Measurements from ENCODE around the gene RAD18. TPM values are rescaled to one million over a fixed set of nuclear protein-coding genes. Genes with fewer than 3 reads are reported as not detected.

Gene RAD18
- total and polyA plus RNA-seq, 4 donors: 1.2 to 9.0 (median 4.3) TPM

DNA sequence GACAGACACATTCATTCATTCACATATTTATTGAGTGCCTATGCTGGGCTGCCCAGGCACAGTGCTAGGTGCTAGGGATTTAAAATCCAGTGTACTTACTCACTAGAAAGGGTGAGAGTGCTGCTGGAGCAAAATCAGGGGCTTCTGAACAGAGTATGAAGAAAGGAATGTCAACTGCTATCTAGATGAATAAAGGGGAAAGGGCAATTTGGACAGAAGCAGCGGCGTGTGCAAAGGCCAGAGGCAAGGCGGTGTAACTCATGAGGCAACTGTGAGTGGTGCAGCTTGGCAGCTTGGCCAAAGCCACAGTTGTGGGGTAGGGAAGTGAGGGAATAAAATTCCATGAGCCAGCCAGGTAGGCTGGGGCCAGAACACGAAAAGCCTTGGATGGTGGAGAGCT, 76.7 kb downstream of the RAD18 start:
- no peaks in the 10 kb centered on the region for H3K4me1 ChIP-seq (ENCODE audit: control insufficient read depth in 4 of 4, insufficient read depth in 4 of 4, low read length in 3 of 4)
- H3K9ac ChIP-seq (ENCODE audit: low read depth in 1 of 2, low read length in 2 of 2): no peak overlapping the region
- H3K9me3 ChIP-seq (ENCODE audit: control insufficient read depth in 4 of 4, low read length in 3 of 4): no peaks in the 10 kb centered on the region
- no peak overlapping the region for H3K4me3 ChIP-seq (ENCODE audit: low read depth in 1 of 3, low read length in 3 of 3)
- no peak overlapping the region for H3K27ac ChIP-seq (ENCODE audit: low read depth in 1 of 2, low read length in 2 of 2)
- DNase-seq (ENCODE audit: low spot score): no peak
- WGBS: 72% methylated on average over 4 of the region's 4 CpGs
- TF ChIP-seq NR2F2 (IDR thresholded peaks at IDR 0.05): no peak
- TF ChIP-seq HNF4A (conservative IDR thresholded peaks at IDR 0.05): no peak
- TF ChIP-seq RXRA (IDR thresholded peaks at IDR 0.05): no peak
- TF ChIP-seq, protein P1, sequence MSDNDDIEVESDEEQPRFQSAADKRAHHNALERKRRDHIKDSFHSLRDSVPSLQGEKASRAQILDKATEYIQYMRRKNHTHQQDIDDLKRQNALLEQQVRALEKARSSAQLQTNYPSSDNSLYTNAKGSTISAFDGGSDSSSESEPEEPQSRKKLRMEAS (IDR thresholded peaks at IDR 0.05): no peak
- TF ChIP-seq GABPA (IDR thresholded peaks at IDR 0.05 in 1 of 2, conservative IDR thresholded peaks at IDR 0.05 in 1 of 2): no peak
- TF ChIP-seq, protein P2, sequence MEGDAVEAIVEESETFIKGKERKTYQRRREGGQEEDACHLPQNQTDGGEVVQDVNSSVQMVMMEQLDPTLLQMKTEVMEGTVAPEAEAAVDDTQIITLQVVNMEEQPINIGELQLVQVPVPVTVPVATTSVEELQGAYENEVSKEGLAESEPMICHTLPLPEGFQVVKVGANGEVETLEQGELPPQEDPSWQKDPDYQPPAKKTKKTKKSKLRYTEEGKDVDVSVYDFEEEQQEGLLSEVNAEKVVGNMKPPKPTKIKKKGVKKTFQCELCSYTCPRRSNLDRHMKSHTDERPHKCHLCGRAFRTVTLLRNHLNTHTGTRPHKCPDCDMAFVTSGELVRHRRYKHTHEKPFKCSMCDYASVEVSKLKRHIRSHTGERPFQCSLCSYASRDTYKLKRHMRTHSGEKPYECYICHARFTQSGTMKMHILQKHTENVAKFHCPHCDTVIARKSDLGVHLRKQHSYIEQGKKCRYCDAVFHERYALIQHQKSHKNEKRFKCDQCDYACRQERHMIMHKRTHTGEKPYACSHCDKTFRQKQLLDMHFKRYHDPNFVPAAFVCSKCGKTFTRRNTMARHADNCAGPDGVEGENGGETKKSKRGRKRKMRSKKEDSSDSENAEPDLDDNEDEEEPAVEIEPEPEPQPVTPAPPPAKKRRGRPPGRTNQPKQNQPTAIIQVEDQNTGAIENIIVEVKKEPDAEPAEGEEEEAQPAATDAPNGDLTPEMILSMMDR (IDR thresholded peaks at IDR 0.05; ENCODE audit: low read depth, low read length, missing input control): no peak
- TF ChIP-seq, protein P3, sequence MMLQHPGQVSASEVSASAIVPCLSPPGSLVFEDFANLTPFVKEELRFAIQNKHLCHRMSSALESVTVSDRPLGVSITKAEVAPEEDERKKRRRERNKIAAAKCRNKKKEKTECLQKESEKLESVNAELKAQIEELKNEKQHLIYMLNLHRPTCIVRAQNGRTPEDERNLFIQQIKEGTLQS (IDR thresholded peaks at IDR 0.05): no peak
- no peak for TF ChIP-seq RAD21 (IDR thresholded peaks at IDR 0.05)
- no peak for TF ChIP-seq EGR1 (IDR thresholded peaks at IDR 0.05; ENCODE audit: low read depth in 2 of 2)
- no peak for TF ChIP-seq SP1 (IDR thresholded peaks at IDR 0.05)
- no peak for TF ChIP-seq TAF1 (conservative IDR thresholded peaks at IDR 0.05)
- no peak for TF ChIP-seq FOXA2 (IDR thresholded peaks at IDR 0.05)
- TF ChIP-seq FOXA1 (IDR thresholded peaks at IDR 0.05): no peak
- TF ChIP-seq HNF4G (IDR thresholded peaks at IDR 0.05): no peak
- TF ChIP-seq JUND (IDR thresholded peaks at IDR 0.05): no peak
- no peak for TF ChIP-seq YY1 (IDR thresholded peaks at IDR 0.05)
- TF ChIP-seq, protein P4, sequence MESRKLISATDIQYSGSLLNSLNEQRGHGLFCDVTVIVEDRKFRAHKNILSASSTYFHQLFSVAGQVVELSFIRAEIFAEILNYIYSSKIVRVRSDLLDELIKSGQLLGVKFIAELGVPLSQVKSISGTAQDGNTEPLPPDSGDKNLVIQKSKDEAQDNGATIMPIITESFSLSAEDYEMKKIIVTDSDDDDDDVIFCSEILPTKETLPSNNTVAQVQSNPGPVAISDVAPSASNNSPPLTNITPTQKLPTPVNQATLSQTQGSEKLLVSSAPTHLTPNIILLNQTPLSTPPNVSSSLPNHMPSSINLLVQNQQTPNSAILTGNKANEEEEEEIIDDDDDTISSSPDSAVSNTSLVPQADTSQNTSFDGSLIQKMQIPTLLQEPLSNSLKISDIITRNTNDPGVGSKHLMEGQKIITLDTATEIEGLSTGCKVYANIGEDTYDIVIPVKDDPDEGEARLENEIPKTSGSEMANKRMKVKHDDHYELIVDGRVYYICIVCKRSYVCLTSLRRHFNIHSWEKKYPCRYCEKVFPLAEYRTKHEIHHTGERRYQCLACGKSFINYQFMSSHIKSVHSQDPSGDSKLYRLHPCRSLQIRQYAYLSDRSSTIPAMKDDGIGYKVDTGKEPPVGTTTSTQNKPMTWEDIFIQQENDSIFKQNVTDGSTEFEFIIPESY (IDR thresholded peaks at IDR 0.05): no peak
- H3K27me3 ChIP-seq (ENCODE audit: control insufficient read depth in 4 of 4, insufficient read depth in 4 of 4, low read length in 3 of 4): no peaks in the 10 kb centered on the region
- H3K36me3 ChIP-seq (ENCODE audit: control insufficient read depth in 4 of 4, insufficient read depth in 3 of 4, low read depth in 1 of 4, low read length in 3 of 4): no peaks in the 10 kb centered on the region

DNA sequence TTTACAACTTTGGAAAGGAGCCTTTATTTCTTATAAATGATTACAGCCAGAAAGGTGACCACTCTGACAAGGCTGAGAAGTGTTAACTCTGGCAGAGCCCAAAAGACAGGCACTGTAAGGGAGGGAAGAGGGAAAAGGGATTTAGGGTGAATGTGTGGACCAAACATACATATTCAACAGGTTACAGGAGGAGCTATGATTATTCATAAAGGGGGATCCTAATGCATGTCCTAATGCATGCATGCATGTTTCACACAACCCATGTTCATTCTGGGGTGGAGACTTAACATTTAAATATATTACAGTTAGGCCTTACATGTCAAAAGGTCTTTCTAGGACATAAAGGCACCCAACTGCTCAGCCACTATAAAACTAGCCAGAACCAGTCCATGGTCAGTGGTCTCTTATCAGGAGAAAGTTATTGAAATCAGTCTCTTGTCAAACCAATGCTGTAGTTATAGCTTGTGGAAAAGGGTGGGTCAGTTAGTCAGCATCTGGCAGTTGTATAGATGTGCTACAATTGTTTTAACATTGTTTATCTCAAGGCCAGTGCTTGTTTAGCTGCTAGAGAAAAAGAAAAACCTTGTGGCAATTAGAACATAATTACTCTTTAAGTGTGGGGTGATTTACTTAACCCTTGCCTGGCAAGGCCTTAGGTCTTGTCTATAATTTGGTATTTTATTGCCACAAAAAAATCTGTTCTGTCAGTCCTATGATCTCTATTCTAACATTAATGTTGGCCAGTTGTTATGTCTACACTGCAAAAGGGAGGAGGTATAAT, 77.5 kb downstream of the RAD18 start:
- Histone ChIP-seq H3K4me3 (ENCODE audit: low read depth in 1 of 3, low read length in 3 of 3) (no peak overlapping the region), H3K27ac (ENCODE audit: low read depth in 1 of 2, low read length in 2 of 2) (no peak overlapping the region), H3K9ac (ENCODE audit: low read depth in 1 of 2, low read length in 2 of 2) (no peak overlapping the region), H3K4me1 (ENCODE audit: control insufficient read depth in 4 of 4, insufficient read depth in 4 of 4, low read length in 3 of 4) (no peaks in the 10 kb centered on the region), H3K36me3 (ENCODE audit: control insufficient read depth in 4 of 4, insufficient read depth in 3 of 4, low read depth in 1 of 4, low read length in 3 of 4) (peaks cover 0 to 1% (median 0%) of the 10 kb centered on the region in 4 donors), H3K9me3 (ENCODE audit: control insufficient read depth in 4 of 4, low read length in 3 of 4) (no peaks in the 10 kb centered on the region), H3K27me3 (ENCODE audit: control insufficient read depth in 4 of 4, insufficient read depth in 4 of 4, low read length in 3 of 4) (no peaks in the 10 kb centered on the region)
- DNase-seq (ENCODE audit: low spot score): no peak
- TF ChIP-seq YY1 (IDR thresholded peaks at IDR 0.05) (no peak), RAD21 (IDR thresholded peaks at IDR 0.05) (no peak)

Data from liver (tissue), 9 donors.